GM20000 (cell line): ENCODE data around the gene KRT20.

ENCODE experiments used
- DNase-seq: peaks from one replicate; pipeline ENCODE4 v3.0.0; 2012; ENCODE audit warnings: low spot score
- TF ChIP-seq, protein P1 (sequence below): IDR thresholded peaks from 2 replicates; pipeline ENCODE4 v1.5.1; 2012; ENCODE audit warnings: mild to moderate bottlenecking, control low read depth; ENCODE audit errors: extremely low read depth, missing control alignments

KRT20 gene

DNA sequence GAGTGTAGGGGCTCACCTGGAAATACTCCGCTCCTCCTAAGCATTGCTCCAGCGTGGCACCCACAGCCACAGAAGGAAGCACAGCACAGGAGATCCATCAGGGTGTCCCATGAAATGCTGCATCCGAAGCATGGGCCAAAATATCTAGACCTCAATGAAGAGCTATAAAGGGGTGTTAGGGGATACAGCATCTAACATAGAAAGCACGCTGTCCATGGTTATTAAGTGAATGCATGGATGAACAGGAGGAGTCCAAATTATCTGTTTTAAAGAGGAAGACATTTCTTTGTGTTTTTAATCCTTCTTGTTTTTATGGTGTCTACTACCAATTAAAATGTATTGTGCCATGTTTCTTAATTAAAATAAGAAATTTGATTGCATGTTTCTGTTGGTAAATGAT, 21.6 kb upstream of the KRT20 start:
- TF ChIP-seq, protein P1, sequence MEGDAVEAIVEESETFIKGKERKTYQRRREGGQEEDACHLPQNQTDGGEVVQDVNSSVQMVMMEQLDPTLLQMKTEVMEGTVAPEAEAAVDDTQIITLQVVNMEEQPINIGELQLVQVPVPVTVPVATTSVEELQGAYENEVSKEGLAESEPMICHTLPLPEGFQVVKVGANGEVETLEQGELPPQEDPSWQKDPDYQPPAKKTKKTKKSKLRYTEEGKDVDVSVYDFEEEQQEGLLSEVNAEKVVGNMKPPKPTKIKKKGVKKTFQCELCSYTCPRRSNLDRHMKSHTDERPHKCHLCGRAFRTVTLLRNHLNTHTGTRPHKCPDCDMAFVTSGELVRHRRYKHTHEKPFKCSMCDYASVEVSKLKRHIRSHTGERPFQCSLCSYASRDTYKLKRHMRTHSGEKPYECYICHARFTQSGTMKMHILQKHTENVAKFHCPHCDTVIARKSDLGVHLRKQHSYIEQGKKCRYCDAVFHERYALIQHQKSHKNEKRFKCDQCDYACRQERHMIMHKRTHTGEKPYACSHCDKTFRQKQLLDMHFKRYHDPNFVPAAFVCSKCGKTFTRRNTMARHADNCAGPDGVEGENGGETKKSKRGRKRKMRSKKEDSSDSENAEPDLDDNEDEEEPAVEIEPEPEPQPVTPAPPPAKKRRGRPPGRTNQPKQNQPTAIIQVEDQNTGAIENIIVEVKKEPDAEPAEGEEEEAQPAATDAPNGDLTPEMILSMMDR: no peak
- DNase-seq: no peak

DNA sequence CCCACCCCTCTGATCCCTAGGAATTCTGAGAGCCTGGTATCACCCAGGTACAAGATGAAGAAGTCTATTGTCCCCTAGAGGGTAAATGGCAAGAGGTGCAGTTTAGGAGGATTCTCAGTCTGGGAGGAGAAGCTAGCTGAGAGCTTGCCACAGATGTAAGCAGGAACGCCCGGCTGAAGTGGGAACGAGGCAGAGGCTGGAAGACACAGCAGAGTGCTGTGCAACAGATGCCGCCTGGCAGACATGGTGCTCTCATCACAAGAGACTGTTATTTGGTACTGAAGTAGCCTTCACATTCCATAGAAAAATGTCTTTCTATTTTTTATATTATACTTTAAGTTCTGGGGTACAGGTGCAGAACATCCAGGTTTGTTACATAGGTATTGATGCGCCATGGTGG, 20.3 kb upstream of the KRT20 start:
- DNase-seq: no peak
- TF ChIP-seq, protein P1: no peak

DNA sequence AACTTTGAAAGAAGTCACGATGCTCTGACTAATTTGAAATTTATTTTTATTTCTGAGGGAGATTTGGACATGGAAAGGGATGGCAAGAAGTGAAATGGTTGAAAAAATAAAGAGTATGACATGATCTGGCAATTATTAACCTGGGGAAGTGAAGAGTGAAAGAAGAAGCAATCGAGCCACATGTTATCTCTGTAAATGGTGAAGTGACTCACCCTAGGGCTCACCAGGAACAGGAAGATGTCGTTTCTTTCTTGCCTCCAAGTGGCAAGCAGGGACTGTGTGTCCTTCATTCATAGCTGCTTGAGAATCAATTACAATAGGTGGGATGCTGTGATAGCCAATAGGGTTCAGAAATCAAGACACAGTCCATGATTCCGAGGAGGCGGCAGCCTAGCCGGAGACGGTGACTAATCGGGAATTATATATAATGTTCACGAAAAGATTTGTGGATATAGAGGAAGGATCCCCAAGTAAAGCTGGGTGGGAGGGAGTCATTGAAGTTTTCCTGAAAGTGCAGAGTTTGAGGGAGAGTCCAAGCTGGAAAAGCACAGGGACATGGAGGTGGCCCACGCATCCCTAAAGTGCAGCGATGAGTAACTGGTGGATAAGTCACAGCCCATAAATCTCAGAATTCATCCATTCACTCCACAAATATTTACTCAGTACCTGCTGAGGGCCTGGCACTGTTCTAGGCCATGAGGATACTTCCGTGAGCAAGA, 18.2 kb upstream of the KRT20 start:
- TF ChIP-seq, protein P1: no peak
- DNase-seq: peak; percentile 34

DNA sequence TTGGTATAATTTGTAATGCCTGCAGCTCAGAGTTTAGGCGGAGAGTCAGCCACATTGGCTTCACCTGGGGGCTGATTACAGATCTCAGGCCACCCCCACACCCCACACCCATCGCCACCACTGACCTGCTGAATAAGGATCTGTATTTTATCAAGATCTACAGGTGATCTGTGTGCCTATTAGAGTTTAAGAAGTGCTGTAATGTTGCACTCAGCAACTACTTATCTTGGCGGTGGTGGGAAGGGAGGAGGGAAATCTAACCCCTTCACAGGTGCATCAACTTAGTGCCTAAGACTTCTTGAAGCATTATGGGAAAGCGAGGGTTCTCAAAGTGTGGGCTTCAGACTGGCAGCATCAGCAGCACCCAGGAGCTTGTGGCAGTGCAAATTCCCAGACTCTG, 17.5 kb upstream of the KRT20 start:
- DNase-seq: no peak
- TF ChIP-seq, protein P1: no peak

DNA sequence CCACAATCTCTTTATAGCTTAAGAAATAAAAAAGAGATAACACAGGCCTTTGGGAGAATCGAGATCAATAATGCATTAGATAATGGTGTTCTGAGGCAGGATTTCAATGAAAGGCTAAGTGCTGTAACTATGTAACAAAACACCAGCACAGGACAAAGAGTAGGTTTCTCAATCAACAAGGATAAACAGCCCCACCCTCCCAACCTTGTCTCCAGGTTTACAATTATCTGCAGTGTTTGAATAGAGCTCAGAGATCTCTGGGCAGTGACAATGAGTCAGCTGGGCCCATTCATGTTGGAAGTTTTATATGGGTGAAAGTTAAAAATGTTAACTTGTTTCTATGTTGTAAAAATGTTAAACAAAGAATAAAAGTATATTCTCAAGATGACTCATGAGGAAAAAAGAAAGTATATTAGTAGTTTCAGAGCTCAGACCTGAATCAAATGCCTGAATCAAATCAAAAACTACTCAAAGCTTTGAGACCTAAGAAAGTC, 17.0 kb upstream of the KRT20 start:
- TF ChIP-seq, protein P1: no peak
- no peak for DNase-seq

DNA sequence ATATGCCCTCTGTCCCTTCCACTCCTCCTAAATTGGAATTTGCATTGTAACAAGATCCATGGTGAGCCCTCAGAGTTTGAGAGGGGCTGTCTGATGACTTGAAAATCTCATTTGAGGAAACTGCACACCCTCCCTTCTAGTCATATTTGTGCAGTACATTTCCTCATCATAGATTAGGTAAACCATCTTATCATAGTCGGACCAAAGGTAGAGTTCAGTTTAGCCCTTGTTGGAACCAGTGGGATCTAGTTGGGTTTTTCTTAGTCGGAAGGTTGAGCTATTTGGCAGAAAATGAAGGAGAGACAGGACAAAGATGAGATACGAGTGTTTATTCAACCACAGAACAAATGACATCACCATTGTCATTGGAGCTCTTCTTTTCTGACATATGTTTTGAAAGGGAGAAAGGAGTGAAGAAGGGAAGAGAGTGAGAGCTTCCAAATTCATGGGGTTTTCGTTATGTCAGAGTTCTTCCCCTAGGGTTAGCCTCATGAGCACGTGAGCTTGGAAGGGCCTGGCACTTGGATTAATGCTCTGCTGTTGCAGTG, 15.8 kb upstream of the KRT20 start:
- TF ChIP-seq, protein P1: no peak
- DNase-seq: no peak

DNA sequence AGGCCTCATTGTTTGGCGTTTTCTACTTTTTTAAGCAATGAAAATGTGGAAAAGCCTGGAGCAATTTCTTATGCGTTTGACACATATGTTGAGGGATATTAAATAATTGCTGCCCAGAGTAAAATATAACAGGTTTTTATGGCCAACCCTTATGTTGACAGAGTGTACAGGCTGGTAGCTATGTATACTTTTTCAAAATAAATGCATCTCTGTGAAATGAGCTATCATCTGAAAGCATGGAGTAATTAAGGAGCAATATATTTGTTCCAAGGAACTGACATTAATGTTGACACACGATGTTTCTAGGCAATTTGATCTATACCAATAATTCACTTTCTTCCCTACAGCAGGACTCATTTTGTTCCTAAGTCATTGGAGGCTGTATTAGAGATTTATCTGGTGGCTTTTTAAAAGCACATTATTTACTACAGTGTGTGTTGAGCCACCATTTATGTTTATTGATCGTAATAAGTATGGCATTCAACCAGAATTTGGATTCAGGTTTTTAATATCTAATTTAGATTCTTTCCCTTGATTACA, 11.9 kb upstream of the KRT20 start:
- TF ChIP-seq, protein P1: no peak
- DNase-seq: no peak
